Stimulated activated CD8-positive, alpha-beta memory T cell treated with anti-CD3 and anti-CD28 coated beads, Interleukin-2, amount 100 ng/mL, for 48 hours (primary cell): ENCODE data around the gene ZNF320.
"Not testable (repeated sequence)": the region's sequence is repeated elsewhere in the genome, so short reads cannot be mapped to it uniquely, and the experiment has no call there.

ENCODE experiments used
- DNase-seq, 2 donors: peaks; one replicate each; pipeline ENCODE4 v3.0.0-alpha.2; 2020; ENCODE audit warnings: low read depth in 2 of 2

The ZNF320 gene

DNA sequence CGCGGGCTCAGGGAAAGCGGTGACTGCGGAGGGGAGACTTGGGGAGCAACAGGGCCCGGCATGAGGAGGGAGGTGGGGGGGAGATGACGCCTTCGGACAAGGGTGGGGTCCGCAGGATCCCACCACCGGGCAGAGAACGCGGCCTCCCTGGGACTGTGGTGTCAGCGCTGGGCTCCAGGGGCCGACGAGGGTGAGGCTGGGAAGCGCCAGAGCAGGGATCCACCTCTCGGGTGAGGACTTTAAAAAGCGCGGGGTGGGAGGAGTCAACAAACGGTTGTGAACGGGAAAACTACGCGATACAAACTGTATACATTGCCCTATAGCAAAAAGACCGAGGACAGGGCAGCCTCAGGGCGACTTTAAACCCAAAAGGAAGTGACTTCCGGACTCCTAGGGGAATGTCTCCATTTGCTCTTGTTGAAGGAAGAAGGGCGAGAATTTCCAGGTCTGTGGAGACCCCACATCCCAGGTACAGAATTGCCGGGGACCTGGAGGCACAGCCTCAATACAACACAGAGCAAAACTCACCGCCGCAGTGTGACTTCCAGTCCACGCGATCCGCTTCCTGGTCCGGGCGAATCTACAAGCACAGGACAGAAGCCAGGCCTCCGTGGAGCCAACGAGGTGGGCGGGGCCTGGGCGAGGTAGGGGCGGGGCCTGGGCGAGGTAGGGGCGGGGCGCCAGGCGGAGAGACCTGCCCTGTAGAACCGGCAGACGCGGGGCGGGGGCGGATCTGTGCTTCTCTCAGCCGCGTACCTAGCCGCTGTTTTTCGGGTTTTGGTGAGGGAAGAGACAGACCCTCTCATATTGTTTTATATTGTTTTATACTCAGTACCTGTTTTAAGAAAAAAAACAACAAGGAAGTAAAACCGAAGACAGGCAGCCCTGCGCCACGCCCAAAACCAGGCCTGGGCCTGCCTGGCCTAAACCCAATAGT, 25.7 kb upstream of the ZNF320 start, which contains the start of gene ZNF888:
ZNF888 (minus strand) TSS at position 588 of the 937 bp plus-strand sequence. CDS start 5,555 bp downstream, outside the sequence.
- peak; percentile 68 to 79 for DNase-seq

DNA sequence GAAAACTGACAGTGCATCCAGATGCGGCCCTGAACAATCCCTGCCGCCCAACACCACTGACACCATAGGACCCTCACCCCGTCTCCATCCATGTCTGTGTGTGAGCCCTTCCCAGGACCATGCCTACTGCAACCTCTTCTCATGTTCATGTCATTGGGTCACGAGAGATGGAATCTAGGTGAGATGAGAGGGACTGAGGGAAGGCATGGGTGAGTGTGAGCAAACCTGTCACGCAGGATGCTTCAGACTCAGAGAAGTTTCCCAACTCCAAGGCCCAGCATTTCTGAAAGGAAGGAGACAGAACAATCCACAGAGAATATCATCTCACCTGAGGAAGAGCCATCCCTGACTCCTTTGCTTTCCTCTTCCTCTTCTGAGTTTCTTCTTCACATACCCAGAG, 20.1 kb upstream of the ZNF320 start:
- no peak for DNase-seq

DNA sequence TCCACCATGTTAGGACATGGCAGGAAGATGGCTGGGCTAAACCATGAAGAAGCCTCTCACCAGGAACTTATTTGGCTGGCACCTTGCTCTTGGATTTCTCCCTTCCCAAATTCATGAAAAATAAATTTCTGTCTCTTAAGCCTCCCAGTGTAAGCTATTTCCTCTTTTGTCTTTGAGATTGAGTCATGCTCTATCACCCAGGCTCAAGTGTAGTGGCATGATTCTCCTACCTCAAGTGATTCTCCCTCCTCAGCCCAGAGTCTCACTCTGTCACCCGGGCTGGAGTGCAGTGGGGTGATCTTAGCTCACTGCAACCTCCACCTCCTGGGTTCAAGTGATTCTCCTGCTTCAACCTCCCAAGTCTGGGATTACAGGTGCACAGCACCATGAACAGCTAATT, 13.2 kb upstream of the ZNF320 start:
- no peak for DNase-seq

DNA sequence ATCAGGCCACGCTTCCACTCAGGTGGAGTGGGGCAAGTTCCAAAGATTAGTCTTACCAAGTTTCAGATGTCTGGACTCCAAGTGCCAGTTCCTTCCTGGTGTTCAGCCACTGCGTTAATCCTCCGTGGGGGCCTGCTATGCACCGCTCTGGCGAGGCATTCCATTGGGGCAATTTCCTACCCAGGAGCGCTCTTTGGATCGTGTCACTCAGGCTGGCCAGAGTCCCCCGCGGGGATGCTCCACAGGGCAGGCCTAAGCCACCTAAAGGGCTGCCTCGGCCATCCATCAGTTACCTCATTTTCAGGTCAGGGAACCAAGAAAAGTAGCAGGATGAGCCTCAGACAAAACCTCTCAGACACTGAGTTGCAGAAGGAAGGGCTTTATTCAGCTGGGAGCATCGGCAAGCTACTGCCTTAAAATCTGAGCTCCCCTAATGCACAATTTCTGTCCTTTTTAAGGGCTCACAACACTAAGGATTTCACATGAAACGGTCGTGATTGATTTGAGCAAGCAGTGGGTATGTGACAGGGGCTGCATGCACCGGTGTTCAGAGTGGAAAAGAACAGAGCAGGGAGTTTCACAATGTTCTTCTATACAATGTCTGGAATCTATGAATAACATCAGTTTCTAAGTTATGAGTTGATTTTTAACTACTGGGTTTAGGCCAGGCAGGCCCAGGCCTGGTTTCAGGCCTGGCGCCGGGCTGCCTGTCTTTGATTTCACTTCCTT, 6.8 kb upstream of the ZNF320 start:
- DNase-seq: not testable (repeated sequence)

DNA sequence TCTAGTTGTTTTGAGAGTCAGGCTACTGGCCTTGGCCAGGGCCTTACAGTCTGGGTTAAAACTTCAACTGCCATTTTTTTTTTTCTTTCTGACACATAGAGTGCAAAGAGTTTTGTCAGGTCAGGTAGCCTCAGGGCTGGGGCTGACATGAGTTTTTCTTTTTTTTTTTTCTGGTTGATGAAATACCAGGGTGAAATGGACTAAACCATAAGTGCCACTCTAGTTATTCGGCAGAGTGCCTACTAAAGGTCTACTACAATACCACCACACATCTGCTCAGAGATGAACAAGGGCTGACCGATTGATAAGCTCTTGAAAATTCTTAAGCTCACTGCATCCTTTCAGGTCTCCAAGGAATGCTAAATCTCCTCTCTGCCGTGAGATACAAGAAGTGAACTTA, 4.4 kb upstream of the ZNF320 start:
- no peak for DNase-seq

DNA sequence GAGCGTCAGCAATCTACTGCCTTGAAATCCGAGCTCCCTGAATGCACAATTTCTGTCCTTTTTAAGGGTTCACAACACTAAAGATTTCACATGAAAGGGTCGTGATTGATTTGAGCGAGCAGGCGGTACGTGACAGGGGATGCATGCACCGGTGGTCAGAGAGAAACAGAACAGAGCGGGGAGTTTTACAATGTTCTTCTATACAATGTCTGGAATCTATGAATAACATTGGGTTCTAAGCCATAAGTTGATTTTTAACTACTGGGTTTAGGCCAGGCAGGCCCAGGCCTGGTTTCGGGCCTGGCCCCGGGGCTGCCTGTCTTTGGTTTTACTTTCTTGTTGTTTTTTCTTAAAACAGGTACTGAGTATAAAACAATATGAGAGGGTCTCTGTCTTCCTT, 1.2 kb upstream of the ZNF320 start:
- DNase-seq: not testable (repeated sequence)

DNA sequence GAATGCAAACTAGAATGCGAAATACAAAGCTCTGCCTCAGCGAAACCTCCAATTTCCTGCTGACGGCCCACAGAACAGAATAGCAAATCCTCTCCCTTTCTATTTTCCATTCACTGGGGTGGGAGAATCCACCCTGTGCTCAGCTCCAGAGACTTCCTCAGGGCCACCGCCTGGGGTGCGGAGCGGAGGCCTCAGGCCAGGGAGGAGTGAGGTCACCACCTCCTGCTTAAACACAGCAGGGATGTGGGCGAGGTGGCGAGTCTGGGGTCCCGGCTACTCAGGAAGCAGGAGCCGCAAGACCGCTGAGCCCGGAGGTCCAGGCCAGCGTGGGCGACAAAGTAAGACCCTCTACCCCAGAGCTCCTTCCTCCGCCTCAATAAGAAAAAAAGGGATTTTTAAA, 666 bp upstream of the ZNF320 start:
- no peak for DNase-seq

DNA sequence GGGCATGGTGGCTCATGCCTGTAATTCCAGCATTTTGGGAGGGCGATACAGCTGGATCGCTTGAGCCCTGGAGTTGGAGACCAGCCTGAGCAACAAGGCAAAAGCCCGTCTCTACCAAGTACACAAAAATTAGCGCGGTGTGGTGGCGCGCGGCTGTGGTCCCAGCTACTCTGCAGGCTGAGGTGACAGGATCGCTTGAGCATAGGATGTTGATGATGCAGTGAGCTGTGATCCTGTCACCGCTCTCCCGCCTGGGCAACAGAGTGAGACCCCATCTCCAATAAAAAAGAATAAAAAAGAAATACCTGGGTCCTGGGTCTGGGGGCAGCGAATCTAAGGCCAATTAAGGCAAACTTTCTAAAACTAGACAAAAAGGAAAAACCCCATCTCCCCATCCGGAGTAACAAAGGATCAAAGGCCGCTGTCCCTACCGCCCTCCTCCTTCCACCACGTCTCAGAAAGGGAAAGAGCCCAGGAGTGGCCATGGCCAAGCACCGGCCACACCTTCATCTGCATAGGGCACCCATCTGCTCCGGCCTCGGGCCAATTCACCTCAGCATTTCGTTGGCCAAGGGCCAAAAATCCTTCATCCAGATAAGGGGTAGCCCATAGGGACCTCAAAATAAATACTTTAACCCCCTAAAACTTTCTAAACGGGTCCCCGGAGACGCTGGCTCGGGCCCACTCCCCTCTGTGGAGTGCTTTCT, 851 bp downstream of the ZNF320 start:
- DNase-seq: no peak

DNA sequence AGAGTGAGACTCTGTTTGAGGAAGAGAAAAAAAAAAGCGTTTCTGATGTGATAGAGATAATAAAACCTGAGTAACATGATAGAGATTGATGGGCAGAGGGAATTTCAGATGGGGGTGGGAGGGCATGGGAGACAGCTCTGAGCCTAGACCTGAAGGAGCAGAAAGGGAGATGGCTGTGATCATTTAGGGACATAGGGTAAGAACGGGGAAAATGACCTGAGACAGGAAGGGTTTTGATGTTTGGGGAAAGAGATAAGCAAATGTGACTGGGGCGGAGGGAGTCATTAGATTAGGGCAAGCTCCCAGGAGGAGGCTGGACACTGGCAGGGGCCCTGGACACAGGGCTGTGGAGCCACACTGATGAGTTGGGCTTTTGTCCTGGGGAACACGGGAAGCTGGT, 6.1 kb downstream of the ZNF320 start:
- DNase-seq: no peak

DNA sequence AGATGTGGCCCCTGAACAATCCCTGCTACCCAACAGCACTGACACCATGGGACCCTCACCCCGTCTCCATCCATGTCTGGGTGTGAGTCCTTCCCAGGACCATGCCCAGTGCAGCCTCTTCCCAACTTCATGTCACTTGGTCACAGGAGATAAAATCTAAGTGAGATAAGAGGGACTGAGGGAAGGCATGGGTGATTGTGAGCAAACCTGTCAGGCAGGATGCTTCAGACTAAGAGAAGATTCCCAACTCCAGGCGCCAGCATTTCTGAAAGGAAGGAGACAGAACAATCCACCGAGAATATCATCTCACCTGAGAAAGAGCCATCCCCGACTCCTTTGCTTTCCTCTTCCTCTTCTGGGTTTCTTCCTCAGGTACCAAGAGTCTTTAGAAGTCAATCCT, 7.5 kb downstream of the ZNF320 start:
- DNase-seq: no peak

DNA sequence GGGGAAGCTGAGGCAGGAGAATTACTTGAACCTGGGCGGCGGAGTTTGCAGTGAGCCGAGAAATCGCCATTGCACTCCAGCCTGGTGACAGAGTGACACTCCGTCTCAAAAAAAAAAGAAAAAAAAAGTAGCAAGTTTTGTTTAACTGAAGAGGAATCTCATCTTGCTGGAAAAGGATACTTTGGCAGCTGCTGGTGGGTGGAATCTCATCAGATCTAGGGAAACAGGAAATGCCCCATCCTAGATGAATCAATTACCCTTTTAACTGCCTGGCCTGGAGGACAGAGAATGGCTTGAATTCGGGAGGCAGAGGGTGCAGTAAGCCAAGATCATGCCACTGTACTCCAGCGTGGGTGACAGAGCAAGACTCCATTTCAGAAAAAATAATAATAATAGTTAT, 8.4 kb downstream of the ZNF320 start:
- no peak for DNase-seq

DNA sequence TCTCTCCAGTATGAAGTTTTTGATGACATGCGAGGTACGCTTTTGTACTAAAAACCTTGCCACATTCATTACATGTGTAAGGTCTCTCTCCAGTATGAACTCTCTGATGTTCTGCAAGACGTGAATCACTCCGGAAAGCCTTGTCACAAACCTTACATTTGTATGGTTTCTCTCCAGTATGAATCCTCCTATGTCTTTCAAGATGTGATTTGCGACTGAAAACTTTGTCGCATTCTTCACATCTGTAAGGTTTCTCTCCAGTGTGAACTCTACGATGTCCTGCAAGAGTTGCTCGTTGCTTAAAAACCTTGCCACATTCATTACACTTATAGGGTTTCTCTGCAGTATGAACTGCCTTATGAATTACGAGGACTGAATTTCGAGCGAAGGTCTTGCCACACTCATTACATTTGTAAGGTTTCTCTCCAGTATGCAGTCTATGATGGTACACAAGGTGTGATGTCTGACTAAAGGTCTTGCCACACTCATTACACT, 16.5 kb downstream of the ZNF320 start:
- DNase-seq: no peak

DNA sequence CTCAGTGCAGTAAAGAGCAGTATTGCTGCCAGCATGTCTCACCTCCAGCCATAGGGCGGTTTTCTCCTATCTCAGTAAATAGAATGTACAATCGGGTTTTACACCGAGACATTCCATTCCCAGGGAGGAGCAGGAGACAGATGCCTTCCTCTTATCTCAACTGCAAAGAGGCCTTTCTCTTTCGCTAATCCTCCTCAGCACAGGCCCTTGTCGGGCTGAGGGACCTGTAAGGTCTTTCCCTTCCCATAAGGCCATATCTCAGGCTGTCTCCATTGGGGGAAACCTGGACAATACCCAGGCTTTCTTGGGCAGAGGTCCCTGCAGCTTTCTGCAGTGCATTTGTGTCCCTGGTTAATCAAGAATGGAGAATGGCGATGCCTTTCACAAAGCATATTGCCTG, 24.4 kb downstream of the ZNF320 start:
- not testable (repeated sequence) for DNase-seq

DNA sequence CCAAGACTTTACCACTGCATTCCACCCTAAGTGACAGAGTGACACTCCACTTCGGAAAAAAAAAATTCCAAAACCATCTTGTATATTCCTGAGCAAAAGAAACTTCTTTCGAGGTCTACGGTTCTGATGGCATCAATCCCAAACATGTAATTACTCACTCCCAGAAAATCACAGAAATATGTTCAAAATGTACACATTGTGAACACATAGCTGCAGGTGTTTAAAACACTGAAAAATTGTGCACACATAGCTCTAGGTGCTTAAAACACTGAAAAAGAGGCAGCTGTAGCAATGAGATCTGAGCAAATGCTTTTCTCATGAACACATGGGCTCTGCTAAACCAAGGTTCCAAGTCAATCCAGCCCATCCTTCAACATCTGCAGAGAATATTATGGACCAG, 26.0 kb downstream of the ZNF320 start:
- no peak for DNase-seq

DNA sequence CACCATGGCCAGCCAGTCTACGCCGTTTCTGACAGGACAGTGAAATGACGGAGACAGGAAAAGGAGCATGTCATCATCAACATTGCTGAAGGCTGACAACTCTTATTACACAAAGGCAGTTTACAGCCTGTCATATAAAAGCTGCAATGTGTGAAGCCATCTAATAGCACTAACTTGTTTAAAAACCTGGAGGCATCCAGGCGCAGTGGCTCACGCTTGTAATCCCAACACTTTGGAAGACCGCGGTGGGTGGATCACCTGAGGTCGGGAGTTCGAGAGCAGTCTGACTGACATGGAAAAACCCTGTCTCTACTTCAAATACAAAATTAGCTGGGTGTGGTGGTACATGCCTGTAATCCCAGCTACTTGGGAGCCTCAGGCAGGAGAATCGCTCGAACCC, 29.4 kb downstream of the ZNF320 start:
- DNase-seq: not testable (repeated sequence)

DNA sequence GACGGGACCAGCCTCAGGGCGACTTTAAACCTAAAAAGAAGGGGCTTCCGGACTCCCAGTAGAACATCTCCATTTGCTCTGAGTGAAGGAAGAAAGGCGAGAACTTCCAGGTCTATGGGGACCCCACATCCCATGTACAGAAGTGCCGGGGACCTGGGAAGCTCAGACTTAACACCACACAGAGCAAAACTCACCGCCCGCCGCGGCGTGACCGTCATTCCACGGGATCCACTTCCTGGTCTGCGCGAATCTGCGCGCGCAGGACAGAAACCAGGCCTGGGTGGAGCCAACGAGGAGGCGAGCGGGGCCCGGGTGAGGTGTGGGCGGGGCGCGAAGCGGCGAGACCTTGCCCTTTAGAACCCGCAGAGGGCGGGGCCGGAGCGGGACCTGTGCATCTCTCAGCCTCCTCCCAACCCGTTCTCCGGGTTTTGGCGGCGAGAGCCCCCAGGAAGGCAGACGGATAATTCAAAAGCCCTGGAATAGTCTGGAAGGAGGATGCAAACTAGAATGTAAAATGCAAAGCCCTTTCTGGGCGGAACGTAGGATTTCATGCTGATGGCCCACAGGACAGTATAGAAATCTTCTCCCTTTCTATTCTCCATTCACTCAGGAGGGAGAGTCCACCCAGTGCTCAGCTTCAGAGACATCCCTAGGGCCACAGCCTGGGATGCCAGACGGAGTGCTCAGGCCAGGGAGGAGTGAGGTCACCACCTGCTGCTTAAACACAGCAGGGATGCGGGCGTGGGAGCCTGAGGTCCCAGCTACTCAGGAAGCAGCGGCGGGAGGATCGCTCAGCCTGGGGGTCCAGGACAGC, 39.9 kb downstream of the ZNF320 start, which contains the start of gene ZNF468:
ZNF468 (minus strand) TSS at position 242 of the 814 bp plus-strand sequence. CDS start 3,347 bp downstream, outside the sequence.
- peak; percentile 48 to 50 for DNase-seq

DNA sequence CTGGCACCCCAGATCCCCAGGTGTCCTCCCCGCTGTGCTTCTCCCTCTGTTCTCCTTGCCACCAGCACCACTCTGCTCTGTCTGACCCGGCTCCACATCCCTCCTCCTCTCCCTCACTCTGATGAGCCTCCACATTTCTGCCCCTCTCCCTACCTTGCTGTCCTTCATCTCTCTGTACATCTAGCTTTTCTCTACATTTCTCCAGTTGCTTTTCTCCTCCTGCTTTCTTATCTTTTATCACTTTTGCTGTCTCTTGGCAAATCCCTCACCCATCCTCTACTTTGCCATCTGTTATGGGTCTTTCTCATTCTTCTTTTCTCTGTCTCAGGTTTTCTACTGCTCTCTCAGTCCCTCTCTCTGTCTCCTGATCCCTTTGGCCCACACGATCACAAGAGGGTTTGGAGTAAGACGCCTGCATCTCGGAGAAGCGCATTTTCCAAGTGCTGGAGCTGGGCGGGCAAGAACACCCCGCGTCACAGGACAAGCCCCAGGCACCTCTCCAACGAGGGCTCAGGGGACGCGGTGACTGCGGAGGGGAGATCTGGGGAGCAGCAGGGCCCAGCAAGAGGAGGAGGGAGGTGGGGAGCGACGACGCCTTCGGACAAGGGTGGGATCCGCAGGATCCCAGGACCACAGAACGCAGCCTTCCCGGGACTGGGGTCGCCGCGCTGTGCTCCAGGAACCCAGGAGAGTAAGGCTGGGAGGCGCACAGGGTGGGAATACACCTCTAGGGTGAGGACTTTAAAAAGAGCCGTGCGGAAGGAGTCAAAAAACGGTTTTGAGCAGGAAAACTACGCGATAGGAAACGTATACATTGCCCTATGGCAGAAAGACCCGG, 40.7 kb downstream of the ZNF320 start:
- DNase-seq: peak in 1 of 2 donors; percentile 1
